ENCODE measurements around the gene OARD1. TPM values are rescaled to one million over a fixed set of nuclear protein-coding genes. Genes with fewer than 3 reads are reported as not detected.
A peak's percentile ranks its signal among the peaks of the same experiment; 100 is the strongest.

Gene OARD1
- total RNA-seq, 1 donor from 2014 or later: 24.4 TPM

- TF ChIP-seq CTCF (IDR thresholded peaks at IDR 0.05; ENCODE audit: partially characterized antibody, unreplicated experiment): no peak
Observed at GRCh38 chr6:41055149-41055548, 17.0 kb downstream of the OARD1 start.

GRCh38 chr6:41054511-41054910 is 17.6 kb downstream of the OARD1 start:
- no peak overlapping the region for H3K27ac Mint-ChIP-seq (ENCODE audit: unreplicated experiment)
- H3K4me1 Mint-ChIP-seq (ENCODE audit: low read depth, unreplicated experiment): peaks cover 35% of the 10 kb centered on the region
- DNase-seq: no peak
- no peak for TF ChIP-seq CTCF (IDR thresholded peaks at IDR 0.05; ENCODE audit: partially characterized antibody, unreplicated experiment)
- H3K9me3 Mint-ChIP-seq (ENCODE audit: unreplicated experiment): peaks cover 18% of the 10 kb centered on the region
- H3K36me3 Mint-ChIP-seq (ENCODE audit: unreplicated experiment): no peaks in the 10 kb centered on the region
- no peak overlapping the region for H3K4me3 Mint-ChIP-seq (ENCODE audit: unreplicated experiment)
- H3K27me3 Mint-ChIP-seq (ENCODE audit: unreplicated experiment): peaks cover 4% of the 10 kb centered on the region

More at GRCh38 chr6:41055149-41055548, 17.0 kb downstream of the OARD1 start:
- DNase-seq: peak; percentile 28
- Mint-ChIP-seq H3K4me1 (ENCODE audit: low read depth, unreplicated experiment) (peaks cover 30% of the 10 kb centered on the region), H3K4me3 (ENCODE audit: unreplicated experiment) (peak overlapping the region; percentile 34), H3K27ac (ENCODE audit: unreplicated experiment) (peak overlapping the region; percentile 20), H3K9me3 (ENCODE audit: unreplicated experiment) (peaks cover 18% of the 10 kb centered on the region), H3K36me3 (ENCODE audit: unreplicated experiment) (no peaks in the 10 kb centered on the region), H3K27me3 (ENCODE audit: unreplicated experiment) (peaks cover 4% of the 10 kb centered on the region)

DNA sequence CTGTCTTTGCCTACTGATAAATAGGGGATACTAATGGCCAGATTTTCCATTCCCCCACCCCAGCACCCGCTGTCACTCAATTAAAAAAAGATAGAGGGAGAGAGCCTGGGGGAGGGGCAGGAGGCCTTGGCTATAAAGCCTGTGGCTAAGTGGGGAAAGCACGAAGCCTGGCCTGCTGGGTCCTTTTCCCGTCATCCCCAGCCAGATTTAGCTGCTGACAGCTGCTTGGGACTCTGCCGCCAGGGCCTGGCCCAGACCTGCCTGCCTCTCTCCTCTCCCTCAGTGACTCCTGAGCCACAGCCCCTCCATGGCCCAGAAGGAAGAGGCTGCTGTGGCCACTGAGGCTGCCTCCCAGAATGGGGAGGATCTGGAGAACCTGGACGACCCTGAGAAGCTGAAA is 19.1 kb downstream of the OARD1 start, which contains the start of gene APOBEC2:
Gene APOBEC2 (plus strand): TSS at position 162 of the 400 bp plus-strand sequence. CDS start 146 bp downstream, at position 308.
- Mint-ChIP-seq H3K27me3 (ENCODE audit: unreplicated experiment) (peaks cover 7% of the 10 kb centered on the region), H3K9me3 (ENCODE audit: unreplicated experiment) (peaks cover 16% of the 10 kb centered on the region), H3K4me1 (ENCODE audit: low read depth, unreplicated experiment) (peaks cover 36% of the 10 kb centered on the region), H3K4me3 (ENCODE audit: unreplicated experiment) (no peak within 1 kb of the TSS), H3K27ac (ENCODE audit: unreplicated experiment) (peak within 1 kb of the TSS; percentile 68), H3K36me3 (ENCODE audit: unreplicated experiment) (no peaks in the 10 kb centered on the region)
- DNase-seq: peak; percentile 39
- no peak for TF ChIP-seq CTCF (IDR thresholded peaks at IDR 0.05; ENCODE audit: partially characterized antibody, unreplicated experiment)

DNA sequence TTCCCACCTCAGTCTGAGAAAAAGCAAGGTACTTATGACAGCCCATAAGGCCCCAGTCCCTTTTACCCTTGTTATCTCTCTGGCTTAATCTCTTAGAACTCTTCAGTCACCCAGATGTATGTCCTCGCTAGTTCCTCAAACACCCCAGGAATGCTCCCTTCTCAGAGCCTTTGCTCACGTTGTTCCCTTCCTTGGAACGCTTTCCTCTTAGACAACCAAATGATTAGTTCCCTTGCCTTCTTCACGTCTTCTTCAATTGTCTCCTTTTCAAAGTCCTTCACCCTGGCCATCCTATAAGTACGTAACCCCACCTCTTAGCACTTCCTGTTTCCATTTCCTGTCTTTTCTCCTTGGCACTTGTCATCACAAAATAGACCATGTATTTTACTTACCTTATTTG is 20.3 kb downstream of the OARD1 start:
- peaks cover 35% of the 10 kb centered on the region for H3K4me1 Mint-ChIP-seq (ENCODE audit: low read depth, unreplicated experiment)
- no peak for TF ChIP-seq CTCF (IDR thresholded peaks at IDR 0.05; ENCODE audit: partially characterized antibody, unreplicated experiment)
- H3K4me3 Mint-ChIP-seq (ENCODE audit: unreplicated experiment): no peak overlapping the region
- no peak for DNase-seq
- H3K27ac Mint-ChIP-seq (ENCODE audit: unreplicated experiment): no peak overlapping the region
- H3K27me3 Mint-ChIP-seq (ENCODE audit: unreplicated experiment): peaks cover 7% of the 10 kb centered on the region
- no peaks in the 10 kb centered on the region for H3K36me3 Mint-ChIP-seq (ENCODE audit: unreplicated experiment)
- peaks cover 18% of the 10 kb centered on the region for H3K9me3 Mint-ChIP-seq (ENCODE audit: unreplicated experiment)

- Mint-ChIP-seq H3K36me3 (ENCODE audit: unreplicated experiment) (no peaks in the 10 kb centered on the region), H3K9me3 (ENCODE audit: unreplicated experiment) (peaks cover 13% of the 10 kb centered on the region), H3K4me1 (ENCODE audit: low read depth, unreplicated experiment) (peaks cover 31% of the 10 kb centered on the region), H3K27me3 (ENCODE audit: unreplicated experiment) (peaks cover 9% of the 10 kb centered on the region), H3K4me3 (ENCODE audit: unreplicated experiment) (no peak overlapping the region), H3K27ac (ENCODE audit: unreplicated experiment) (no peak overlapping the region)
- no peak for TF ChIP-seq CTCF (IDR thresholded peaks at IDR 0.05; ENCODE audit: partially characterized antibody, unreplicated experiment)
- DNase-seq: no peak
Observed at GRCh38 chr6:41050536-41050935, 21.6 kb downstream of the OARD1 start.
